GM18499 (cell line): ENCODE measurements around the gene GRIA1.

ENCODE experiments used
- ATAC-seq: cut with Tn5 transposase; IDR thresholded peaks from one replicate; pipeline ENCODE4 v1.9.1; 2021; ENCODE audit warnings: moderate number of reproducible peaks; ENCODE audit not compliant: insufficient read depth, unreplicated experiment

The GRIA1 gene

GRCh38 chr5:153490118-153491037 lies at the start of gene GRIA1:
Gene GRIA1 (plus strand): TSS chr5:153490670.
- ATAC-seq, result no peak

GRCh38 chr5:153445875-153446579 lies 44.4 kb upstream of the GRIA1 start:
- ATAC-seq, result no peak

- no peak for ATAC-seq
Measured at GRCh38 chr5:153447534-153447933, 42.9 kb upstream of the GRIA1 start.

- no peak for ATAC-seq
Measured at GRCh38 chr5:153456354-153456753, 34.1 kb upstream of the GRIA1 start.

- ATAC-seq, result no peak
Measured at GRCh38 chr5:153456993-153457392, 33.5 kb upstream of the GRIA1 start.

- ATAC-seq, result no peak
Measured at GRCh38 chr5:153458268-153458667, 32.2 kb upstream of the GRIA1 start.

GRCh38 chr5:153459051-153459743 lies 31.3 kb upstream of the GRIA1 start:
- no peak for ATAC-seq

- no peak for ATAC-seq
Measured at GRCh38 chr5:153460421-153460820, 30.0 kb upstream of the GRIA1 start.

- ATAC-seq, result no peak
Measured at GRCh38 chr5:153461341-153461740, 29.1 kb upstream of the GRIA1 start.

GRCh38 chr5:153463806-153464205 lies 26.7 kb upstream of the GRIA1 start:
- ATAC-seq, result no peak

GRCh38 chr5:153467546-153467945 lies 22.9 kb upstream of the GRIA1 start:
- ATAC-seq, result no peak

- no peak for ATAC-seq
Measured at GRCh38 chr5:153469423-153469822, 21.0 kb upstream of the GRIA1 start.

- ATAC-seq, result no peak
Measured at GRCh38 chr5:153470736-153471135, 19.7 kb upstream of the GRIA1 start.

GRCh38 chr5:153476767-153477166 lies 13.7 kb upstream of the GRIA1 start:
- no peak for ATAC-seq

GRCh38 chr5:153480401-153480800 lies 10.1 kb upstream of the GRIA1 start:
- ATAC-seq, result peak; percentile 92

- no peak for ATAC-seq
Measured at GRCh38 chr5:153483482-153483881, 7.0 kb upstream of the GRIA1 start.

- ATAC-seq, result no peak
Measured at GRCh38 chr5:153485641-153486040, 4.8 kb upstream of the GRIA1 start.

GRCh38 chr5:153486771-153487170 lies 3.7 kb upstream of the GRIA1 start:
- ATAC-seq, result no peak

- no peak for ATAC-seq
Measured at GRCh38 chr5:153489611-153490010, 859 bp upstream of the GRIA1 start.

GRCh38 chr5:153491038-153491744 lies 721 bp downstream of the GRIA1 start:
- no peak for ATAC-seq
